Mononuclear cell (primary cell): Measurements from ENCODE around the gene ZNF618. TPM values are rescaled to one million over a fixed set of nuclear protein-coding genes. Genes with fewer than 3 reads are reported as not detected.

ENCODE experiments used
- H3K27me3 ChIP-seq: 2 replicates; pipeline ENCODE4 v1.6.0; 2011; ENCODE audit warnings: low read length, control low read depth; ENCODE audit not compliant: insufficient read depth
- H3K4me1 ChIP-seq: 2 replicates; pipeline ENCODE4 v1.5.1; 2011; ENCODE audit warnings: mild to moderate bottlenecking, low read length, control low read depth; ENCODE audit not compliant: insufficient read depth
- H3K4me3 ChIP-seq: 2 replicates; pipeline ENCODE4 v1.5.1; 2011; ENCODE audit warnings: mild to moderate bottlenecking, low read length, moderate library complexity
- H3K9me3 ChIP-seq: 2 replicates; pipeline ENCODE4 v1.5.1; 2011; ENCODE audit warnings: low read depth, mild to moderate bottlenecking, control low read depth, low read length
- total RNA-seq: library from RNA; depleted of rRNA; stranded (reverse); fragments of >200 nt; gene quantifications from one replicate; pipeline ENCODE4 v1.2.3, GENCODE V29; 2012

The ZNF618 gene
- total RNA-seq, 1 donor = 0.94 TPM

GRCh38 chr9:114026335-114026734, 150.2 kb downstream of the ZNF618 start:
- Histone ChIP-seq H3K4me1 (no peaks in the 10 kb centered on the region), H3K9me3 (peaks cover 16% of the 10 kb centered on the region), H3K27me3 (no peaks in the 10 kb centered on the region), H3K4me3 (no peak overlapping the region)

DNA sequence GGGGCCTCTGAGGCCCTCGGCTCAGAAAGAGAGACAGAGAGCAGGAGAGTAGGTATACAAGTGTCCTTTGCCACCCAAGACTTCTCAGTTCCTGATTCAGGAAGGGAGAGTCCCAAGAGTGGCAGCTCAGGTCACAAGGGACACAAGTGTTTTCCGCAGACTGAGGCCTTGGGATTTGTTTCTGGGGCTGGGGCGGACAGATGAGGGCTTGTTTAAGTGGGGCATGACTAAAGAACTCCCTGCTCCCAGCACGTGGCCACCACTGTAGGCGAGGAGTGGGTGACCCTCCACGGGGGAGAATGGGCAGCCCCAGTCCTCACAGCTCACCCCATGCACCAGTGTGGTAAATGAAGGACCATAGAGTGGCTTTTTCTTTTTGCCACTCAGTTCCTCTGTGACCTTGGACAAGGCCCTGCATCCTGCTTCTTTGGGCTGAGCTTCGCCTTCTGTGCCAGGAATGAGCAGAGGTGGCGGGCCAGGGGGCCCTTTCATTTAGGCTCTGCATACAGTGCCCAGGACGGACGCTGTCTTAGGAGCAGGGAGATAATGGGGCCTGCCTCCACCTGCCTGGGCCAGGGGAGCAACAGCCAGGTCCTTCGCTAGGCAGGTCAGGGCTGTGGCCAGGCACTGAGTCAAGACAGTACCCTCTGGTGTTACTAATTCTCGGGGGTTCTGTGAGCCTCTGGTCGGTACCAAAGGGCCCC, 151.2 kb downstream of the ZNF618 start:
- H3K9me3 ChIP-seq = peaks cover 16% of the 10 kb centered on the region
- no peaks in the 10 kb centered on the region for H3K4me1 ChIP-seq
- H3K27me3 ChIP-seq = no peaks in the 10 kb centered on the region
- H3K4me3 ChIP-seq = no peak overlapping the region

DNA sequence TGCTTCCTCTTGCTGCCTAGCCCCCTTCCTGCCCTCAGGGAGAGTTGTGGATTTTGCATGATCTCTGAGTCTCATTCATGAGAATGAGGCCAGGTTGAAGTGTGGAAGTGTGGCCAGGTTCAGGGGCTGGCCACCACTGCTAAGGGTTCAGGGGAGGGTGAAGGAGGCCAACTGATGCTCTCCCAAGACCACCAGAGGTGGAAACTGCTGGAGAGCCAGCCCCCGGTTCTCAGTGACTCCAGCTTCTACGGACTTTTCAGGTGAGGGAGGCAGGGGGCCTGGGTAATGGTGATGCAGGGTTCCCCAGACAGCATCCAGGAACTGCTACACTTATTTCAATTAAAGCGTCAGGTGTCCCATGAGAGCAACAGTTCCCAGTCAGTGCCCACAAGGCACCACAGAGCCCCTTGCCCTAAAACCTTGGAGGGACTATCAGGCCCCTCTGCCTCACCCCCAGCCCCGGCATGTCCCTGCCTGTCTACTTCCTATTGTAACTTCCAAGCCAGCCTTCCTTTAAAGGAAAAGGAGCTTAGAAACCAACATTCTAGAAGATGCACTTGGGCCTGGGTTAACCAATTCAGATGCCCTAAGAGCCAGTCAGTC, 151.9 kb downstream of the ZNF618 start:
- H3K4me1 ChIP-seq = no peaks in the 10 kb centered on the region
- H3K4me3 ChIP-seq = no peak overlapping the region
- H3K27me3 ChIP-seq = no peaks in the 10 kb centered on the region
- peaks cover 10% of the 10 kb centered on the region for H3K9me3 ChIP-seq

GRCh38 chr9:114028646-114029045, 152.5 kb downstream of the ZNF618 start:
- Histone ChIP-seq H3K27me3 (no peaks in the 10 kb centered on the region), H3K4me3 (no peak overlapping the region), H3K9me3 (peaks cover 6% of the 10 kb centered on the region), H3K4me1 (no peaks in the 10 kb centered on the region)

- Histone ChIP-seq H3K4me1 (no peaks in the 10 kb centered on the region), H3K27me3 (no peaks in the 10 kb centered on the region), H3K4me3 (no peak overlapping the region), H3K9me3 (no peaks in the 10 kb centered on the region)
Measured at GRCh38 chr9:114029311-114030170, 153.4 kb downstream of the ZNF618 start.

- Histone ChIP-seq H3K4me1 (no peaks in the 10 kb centered on the region), H3K27me3 (no peaks in the 10 kb centered on the region), H3K4me3 (no peak overlapping the region), H3K9me3 (no peaks in the 10 kb centered on the region)
Measured at GRCh38 chr9:114030364-114030763, 154.3 kb downstream of the ZNF618 start.

GRCh38 chr9:114031037-114031630, 155.0 kb downstream of the ZNF618 start:
- Histone ChIP-seq H3K4me1 (no peaks in the 10 kb centered on the region), H3K4me3 (no peak overlapping the region), H3K9me3 (no peaks in the 10 kb centered on the region), H3K27me3 (no peaks in the 10 kb centered on the region)

DNA sequence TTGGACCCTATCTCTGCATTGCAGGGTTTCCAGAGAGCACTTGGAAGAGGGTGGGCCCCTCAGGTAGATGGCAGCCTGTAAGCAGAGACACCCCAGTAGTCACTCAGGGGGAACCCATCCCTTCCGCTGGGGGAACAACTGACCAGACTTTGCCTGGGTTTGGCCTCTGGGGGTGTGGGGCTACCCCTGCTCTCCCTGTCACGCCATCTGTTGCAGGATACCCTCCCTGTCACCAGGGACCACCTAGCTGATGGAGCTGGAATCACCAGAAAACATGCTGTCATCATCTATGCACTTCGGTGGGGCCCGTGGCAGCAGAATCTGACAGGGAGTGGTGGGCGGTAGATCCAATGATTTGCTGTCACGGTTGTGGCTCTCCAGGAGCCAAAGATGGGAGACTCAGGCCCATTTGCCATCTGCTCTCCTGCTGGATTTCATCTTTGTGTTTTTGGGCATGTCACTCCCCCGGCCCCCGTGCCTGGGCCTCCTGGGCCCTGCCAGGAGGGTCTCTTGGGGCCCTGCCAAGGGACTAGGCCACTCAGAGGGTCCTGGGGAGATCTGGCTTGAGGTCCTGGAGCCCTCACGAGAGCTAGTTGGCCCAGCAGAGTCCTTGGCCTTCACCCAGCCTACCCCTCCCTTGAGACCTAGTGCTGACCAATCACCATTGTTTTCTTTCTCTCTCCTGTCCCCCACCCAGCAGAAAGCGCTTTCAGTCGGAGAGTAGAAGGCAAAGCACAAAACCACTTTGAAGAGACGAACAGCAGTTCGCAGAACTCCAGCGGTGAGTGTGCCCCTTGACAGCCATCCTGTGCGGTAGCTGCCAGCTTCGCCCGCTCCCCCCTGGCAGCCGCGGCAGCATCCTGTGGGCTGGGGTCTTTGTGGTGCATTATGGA, 156.1 kb downstream of the ZNF618 start:
- Histone ChIP-seq H3K9me3 (no peaks in the 10 kb centered on the region), H3K4me3 (no peak overlapping the region), H3K27me3 (no peaks in the 10 kb centered on the region), H3K4me1 (no peaks in the 10 kb centered on the region)

DNA sequence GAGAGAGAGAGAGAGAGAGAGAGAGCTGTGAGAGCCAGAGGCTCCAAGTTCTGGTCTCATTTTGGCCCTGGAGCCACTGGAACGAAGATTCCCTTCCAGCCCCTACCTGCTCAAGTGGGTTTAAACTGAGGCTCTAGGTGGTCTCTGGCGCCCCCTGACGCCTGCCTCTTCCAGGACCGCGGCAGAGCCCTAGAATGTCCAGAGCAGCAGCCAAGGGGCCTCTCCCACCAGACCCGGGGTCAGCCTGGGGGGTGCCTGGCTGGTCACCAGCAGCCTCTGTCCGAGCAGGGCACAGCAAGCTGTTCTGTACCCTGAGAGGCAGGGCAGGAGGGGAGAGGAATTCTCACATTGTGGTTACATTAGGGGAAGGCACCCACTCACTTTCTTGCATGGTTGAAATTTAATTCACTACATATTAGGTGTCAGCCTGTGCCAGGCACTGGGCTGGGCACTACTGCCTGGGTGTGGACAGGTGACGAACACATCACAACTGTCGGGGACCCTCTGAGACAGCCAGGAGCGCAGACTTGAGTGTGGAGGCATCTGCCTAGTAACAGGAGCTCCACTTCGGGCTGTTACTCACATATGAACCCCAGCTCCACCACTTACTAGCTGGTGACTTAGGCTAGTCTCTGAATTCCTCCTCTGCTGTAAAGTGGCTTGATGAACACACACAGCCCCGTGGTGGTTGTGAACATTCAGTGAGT, 157.4 kb downstream of the ZNF618 start:
- Histone ChIP-seq H3K9me3 (no peaks in the 10 kb centered on the region), H3K4me1 (no peaks in the 10 kb centered on the region), H3K27me3 (no peaks in the 10 kb centered on the region), H3K4me3 (no peak overlapping the region)

- Histone ChIP-seq H3K4me3 (no peak overlapping the region), H3K9me3 (no peaks in the 10 kb centered on the region), H3K27me3 (no peaks in the 10 kb centered on the region), H3K4me1 (no peaks in the 10 kb centered on the region)
Measured at GRCh38 chr9:114034196-114034595, 158.1 kb downstream of the ZNF618 start.

DNA sequence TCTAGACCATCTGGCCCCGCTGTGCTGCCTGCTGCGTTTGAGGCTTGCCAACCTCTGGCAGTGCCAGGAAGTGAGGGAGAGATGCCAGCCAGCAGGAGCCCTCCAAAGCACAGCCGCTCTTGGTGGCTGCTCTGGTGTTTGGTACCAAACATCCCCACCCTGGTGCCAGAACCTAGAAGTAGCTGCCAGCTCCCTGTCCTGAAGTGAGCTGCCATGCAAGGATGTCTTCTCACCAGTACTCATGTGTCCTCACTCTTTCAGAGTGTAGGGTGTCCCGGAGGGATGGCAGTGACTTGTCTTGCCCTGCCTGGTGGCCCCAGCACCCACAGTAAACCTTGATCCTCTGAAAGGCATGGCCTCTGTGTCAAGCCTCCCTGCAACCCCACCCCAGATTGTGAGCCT, 158.6 kb downstream of the ZNF618 start:
- Histone ChIP-seq H3K4me3 (no peak overlapping the region), H3K27me3 (no peaks in the 10 kb centered on the region), H3K9me3 (no peaks in the 10 kb centered on the region), H3K4me1 (no peaks in the 10 kb centered on the region)

DNA sequence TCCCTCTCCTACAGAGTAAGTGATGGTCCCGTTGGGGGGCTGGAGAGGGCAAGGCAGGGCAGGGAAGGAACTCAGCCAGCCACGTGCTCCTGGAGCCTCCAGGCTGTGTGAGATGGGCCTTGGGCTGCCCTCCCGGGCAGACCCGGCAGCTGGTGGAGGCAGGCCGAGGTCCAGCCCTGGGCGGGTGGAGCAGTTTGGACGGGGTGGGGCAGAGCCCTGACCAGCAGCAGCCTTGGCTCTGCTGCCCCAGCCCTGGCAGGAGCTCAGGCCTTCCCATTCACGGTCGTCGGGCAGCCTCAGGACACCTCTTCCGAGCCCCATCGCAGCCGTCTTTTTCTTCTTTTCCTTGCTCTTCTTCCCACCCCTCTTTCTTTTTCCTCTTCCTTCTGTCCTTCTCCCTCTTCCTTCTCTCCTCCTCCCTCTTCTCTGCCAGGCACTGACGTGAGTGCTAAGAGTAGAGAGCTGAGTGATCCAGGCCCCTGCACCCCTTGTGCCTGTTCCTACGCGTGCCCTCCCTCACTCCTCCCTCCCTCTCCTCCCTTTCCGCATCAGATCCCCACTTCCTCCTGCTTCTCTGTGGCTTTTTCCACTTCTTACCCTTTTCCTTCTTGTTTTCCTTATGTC, 159.2 kb downstream of the ZNF618 start:
- Histone ChIP-seq H3K9me3 (no peaks in the 10 kb centered on the region), H3K4me1 (no peaks in the 10 kb centered on the region), H3K4me3 (no peak overlapping the region), H3K27me3 (no peaks in the 10 kb centered on the region)

DNA sequence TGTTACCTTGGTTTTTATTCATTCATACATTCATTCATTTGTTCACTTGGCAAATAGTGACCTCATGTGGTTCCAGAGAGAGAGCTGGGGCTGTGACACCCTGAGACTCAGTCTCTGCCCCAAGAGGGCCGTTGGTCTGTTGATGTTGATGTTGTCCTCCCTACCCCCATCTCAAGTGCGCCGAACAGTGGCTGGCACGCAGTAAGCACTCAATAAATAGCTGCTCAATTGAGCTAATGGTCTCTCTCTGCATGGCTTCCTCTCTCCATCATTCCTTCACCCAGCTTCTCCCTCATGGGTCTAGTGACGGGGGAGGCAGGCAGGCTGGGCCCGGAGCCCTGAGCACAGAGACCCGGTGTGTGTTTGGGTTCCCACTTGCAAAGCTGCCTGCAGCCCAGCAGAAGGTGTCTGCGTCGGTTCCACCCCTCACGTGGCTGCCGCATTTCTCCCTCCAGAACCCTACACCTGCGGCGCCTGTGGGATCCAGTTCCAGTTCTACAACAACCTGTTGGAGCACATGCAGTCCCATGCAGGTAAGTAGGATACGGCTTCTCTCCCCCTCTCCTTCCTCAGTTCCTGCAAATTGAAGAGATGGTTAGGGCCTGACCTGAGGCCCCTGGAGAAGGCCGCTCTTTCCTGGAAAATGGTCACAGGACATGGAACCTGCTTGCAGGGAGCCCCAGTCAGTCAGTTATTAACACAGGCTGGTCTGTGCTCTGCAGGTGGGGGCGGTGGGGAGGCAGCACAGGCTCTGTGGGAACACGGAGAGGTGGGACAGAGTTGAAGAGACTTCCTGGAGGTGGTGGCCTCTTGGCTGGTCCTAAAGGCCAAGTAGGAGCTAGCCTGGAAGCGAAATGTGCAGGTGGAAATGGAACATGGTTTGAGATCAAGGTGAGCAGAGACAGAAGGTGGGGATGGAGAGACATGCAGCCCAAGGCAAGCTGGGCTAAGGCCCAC, 160.0 kb downstream of the ZNF618 start:
- Histone ChIP-seq H3K27me3 (no peaks in the 10 kb centered on the region), H3K4me1 (no peaks in the 10 kb centered on the region), H3K4me3 (no peak overlapping the region), H3K9me3 (no peaks in the 10 kb centered on the region)
